Right renal cortex interstitium (tissue), 3 donors: Measurements from ENCODE around the gene WBP4. TPM values are rescaled to one million over a fixed set of nuclear protein-coding genes. Genes with fewer than 3 reads are reported as not detected.
A peak's percentile ranks its signal among the peaks of the same experiment; 100 is the strongest.
"Not testable (repeated sequence)": the region's sequence is repeated elsewhere in the genome, so short reads cannot be mapped to it uniquely, and the experiment has no call there.

Experiments
- DNase-seq, 3 donors: peaks; one replicate each; pipeline ENCODE4 v3.0.0-alpha.2; 2013; ENCODE audit warnings: low read depth in 3 of 3, low spot score in 2 of 3
- polyA plus RNA-seq, 3 donors: library from polyadenylated mRNA; unstranded; fragments of 120-200 nt; gene quantifications; one replicate each; pipeline ENCODE4 v1.2.1, GENCODE V29; 2013; ENCODE audit not compliant: insufficient read length in 3 of 3

The WBP4 gene
- polyA plus RNA-seq, 3 donors, result 25.9 to 27.7 (median 27.6) TPM

GRCh38 chr13:41075485-41075884, 14.2 kb downstream of the WBP4 start:
- no peak for DNase-seq

GRCh38 chr13:41077475-41077874, 16.2 kb downstream of the WBP4 start:
- no peak for DNase-seq

- DNase-seq, result no peak
Observed at GRCh38 chr13:41079725-41080124, 18.4 kb downstream of the WBP4 start.

- no peak for DNase-seq
Observed at GRCh38 chr13:41085961-41086585, 24.8 kb downstream of the WBP4 start.

- not testable (repeated sequence) for DNase-seq
Observed at GRCh38 chr13:41095681-41096080, 34.4 kb downstream of the WBP4 start.

- no peak for DNase-seq
Observed at GRCh38 chr13:41098761-41099160, 37.5 kb downstream of the WBP4 start.

GRCh38 chr13:41099986-41100385, 38.7 kb downstream of the WBP4 start:
- no peak for DNase-seq

GRCh38 chr13:41107104-41107571, 45.8 kb downstream of the WBP4 start:
- DNase-seq, result no peak

- DNase-seq, result no peak
Observed at GRCh38 chr13:41107584-41108014, 46.3 kb downstream of the WBP4 start.

- DNase-seq, result no peak
Observed at GRCh38 chr13:41111454-41111853, 50.1 kb downstream of the WBP4 start.

- no peak for DNase-seq
Observed at GRCh38 chr13:41117869-41118268, 56.6 kb downstream of the WBP4 start.

- DNase-seq, result no peak
Observed at GRCh38 chr13:41122838-41123237, 61.5 kb downstream of the WBP4 start.

GRCh38 chr13:41127701-41128100, 66.4 kb downstream of the WBP4 start:
- DNase-seq, result no peak

- DNase-seq, result no peak
Observed at GRCh38 chr13:41130356-41130755, 69.0 kb downstream of the WBP4 start.

- DNase-seq, result not testable (repeated sequence)
Observed at GRCh38 chr13:41131189-41131588, 69.9 kb downstream of the WBP4 start.

- DNase-seq, result peak in 2 of 3 donors; percentile 2 to 12
Observed at GRCh38 chr13:41131660-41132511, 70.6 kb downstream of the WBP4 start.

- peak; percentile 93 to 98 (median 95) for DNase-seq
Observed at GRCh38 chr13:41132512-41133152, 71.3 kb downstream of the WBP4 start, which contains the start of gene KBTBD6. Gene KBTBD6 (minus strand): TSS chr13:41132802. CDS start chr13:41132511, 291 bp downstream.
